GM19238 (cell line): ENCODE data around the gene LRRC17.
"Not testable (repeated sequence)": the region's sequence is repeated elsewhere in the genome, so short reads cannot be mapped to it uniquely, and the experiment has no call there.

Source experiments
- DNase-seq: peaks from one replicate; pipeline ENCODE4 v3.0.0; 2011; ENCODE audit warnings: low spot score; ENCODE audit not compliant: insufficient read length

LRRC17 gene

DNA sequence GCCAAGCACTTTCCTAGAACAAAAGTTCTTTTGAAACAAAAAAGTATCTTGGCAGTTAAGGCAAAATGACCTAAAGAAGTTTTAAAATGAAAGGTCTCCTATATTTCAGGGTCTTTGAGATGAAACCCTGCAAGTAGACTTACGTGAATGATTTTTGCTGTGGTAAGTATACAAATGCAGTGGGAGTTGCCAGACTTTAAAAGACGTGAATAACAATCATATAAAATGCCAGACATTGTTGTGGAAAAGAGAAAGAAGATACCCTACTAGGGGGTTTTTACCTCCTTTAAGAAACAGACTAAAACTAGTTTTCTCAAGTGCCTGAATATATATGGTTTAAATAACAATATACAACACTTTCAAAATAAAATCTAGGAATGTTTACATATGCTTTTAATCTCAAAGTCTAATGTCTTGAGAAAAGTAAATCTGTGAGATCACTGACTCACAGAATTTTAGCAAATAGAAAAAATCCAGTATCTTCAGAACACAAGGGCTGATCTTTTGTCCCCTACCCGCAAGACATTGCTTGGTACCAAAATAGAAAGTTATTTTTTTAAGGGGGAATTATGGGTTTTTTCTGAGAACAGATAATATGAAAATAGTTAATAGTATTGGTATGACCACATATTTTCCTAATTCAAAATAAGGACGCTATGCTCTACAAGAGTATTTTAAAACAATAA is 29.5 kb downstream of the LRRC17 start:
- DNase-seq: no peak

DNA sequence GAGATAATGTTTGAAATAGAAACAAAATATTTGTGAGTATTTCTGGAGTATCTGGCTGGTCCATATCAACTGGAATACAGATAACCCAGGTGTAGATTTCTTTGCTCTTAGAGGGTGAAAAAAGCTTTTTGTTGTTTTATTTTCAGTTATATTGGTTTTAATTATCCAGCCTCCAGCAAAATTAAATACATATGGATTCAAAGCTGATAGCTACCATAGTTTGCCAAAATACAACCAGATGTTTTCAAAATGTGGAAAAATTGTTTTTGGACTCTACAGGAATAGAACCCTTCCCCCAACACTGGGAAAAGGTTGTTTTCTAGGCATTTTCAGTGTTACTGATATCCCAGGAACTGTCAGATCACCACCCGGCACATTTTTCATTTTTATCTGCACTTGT is 30.1 kb downstream of the LRRC17 start:
- DNase-seq: no peak

DNA sequence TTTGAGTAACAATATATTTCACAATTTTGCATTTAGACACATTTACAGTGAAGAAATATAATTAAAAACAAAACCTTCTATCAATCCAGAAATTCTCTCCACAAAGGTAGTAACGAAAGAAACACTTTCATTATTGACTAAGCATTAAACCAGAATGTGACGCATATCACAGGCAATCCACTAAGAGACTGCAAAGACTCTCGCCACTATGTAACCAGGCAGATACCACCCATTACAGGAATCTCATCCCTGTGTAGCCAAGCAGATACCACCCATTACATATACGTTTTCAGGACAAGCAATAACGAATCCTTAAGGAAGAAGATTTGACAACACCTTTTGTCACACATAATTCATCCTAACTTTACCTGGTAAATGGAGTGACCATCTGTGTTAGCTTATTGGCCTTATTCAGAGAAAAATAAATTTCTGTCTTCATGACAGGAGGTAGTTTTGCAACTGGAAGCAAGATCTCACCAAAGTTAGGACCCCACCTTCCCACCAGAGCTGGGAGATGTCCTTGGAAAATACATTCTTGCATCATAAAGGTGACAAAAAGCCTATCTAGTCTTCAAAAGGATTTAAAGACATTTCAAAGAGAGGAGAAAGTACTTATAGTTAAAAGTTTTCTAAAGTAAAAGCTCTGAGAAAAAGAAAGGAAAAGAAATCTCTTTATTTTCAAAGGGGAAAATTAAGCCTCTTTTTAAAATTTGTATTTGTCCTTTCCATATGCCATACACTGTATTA is 30.8 kb downstream of the LRRC17 start:
- no peak for DNase-seq

DNA sequence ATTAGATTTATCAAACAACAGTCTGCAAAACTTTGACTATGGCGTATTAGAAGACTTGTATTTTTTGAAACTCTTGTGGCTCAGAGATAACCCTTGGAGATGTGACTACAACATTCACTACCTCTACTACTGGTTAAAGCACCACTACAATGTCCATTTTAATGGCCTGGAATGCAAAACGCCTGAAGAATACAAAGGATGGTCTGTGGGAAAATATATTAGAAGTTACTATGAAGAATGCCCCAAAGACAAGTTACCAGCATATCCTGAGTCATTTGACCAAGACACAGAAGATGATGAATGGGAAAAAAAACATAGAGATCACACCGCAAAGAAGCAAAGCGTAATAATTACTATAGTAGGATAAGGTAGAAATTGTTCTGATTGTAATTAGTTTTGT is 31.4 kb downstream of the LRRC17 start:
- no peak for DNase-seq

GRCh38 chr7:102951839-102952238 is 39.0 kb downstream of the LRRC17 start:
- no peak for DNase-seq

DNA sequence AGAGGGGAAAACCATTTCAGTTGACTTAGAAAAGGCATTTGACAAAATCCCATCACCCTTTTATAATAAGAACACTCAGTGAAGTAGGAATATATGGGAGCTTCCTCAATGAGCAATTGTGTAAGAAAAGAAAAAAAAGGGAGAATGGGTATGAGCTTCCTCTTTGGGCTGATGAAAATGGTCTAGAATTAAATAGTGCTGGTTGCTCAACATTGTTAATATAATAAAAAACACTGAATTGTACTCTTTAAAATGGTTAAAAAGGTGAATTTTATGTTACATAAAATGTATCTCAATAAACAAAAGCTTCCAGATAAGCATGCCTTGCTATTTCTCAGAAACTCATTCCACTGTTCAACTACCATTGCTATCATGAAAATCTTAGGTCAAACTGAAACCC is 40.6 kb downstream of the LRRC17 start:
- DNase-seq: no peak

- not testable (repeated sequence) for DNase-seq
Measured at GRCh38 chr7:102954359-102954758, 41.6 kb downstream of the LRRC17 start.

GRCh38 chr7:102958004-102958403 is 45.2 kb downstream of the LRRC17 start:
- DNase-seq: not testable (repeated sequence)

DNA sequence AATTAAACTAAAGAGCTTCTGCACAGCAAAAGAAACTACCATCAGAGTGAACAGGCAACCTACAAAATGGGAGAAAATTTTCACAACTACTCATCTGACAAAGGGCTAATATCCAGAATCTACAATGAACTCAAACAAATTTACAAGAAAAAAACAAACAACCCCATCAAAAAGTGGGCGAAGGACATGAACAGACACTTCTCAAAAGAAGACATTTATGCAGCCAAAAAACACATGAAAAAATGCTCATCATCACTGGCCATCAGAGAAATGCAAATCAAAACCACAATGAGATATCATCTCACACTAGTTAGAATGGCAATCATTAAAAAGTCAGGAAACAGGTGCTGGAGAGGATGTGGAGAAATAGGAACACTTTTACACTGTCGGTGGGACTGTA is 49.2 kb downstream of the LRRC17 start:
- DNase-seq: not testable (repeated sequence)

DNA sequence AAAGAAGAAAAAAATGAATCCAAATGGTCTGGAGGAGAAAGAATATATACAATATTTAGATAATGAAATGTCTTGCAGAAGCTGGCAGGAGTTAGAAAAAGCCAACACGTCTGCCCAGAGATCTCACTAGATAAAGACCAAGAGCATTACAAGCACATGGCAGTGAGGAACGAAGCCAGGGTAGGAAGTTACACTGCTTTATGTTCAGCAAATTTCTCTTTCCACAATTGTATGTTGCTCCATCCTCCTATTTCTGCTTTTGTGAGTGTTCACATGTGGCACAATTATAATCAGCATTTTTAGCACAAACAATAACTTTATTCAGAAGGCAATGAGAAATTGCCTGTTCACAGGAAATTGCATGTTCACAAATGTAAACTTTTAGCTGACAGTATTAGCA is 53.7 kb downstream of the LRRC17 start:
- no peak for DNase-seq

GRCh38 chr7:102967798-102968197 is 55.0 kb downstream of the LRRC17 start:
- DNase-seq: no peak

GRCh38 chr7:102973096-102973802 is 60.4 kb downstream of the LRRC17 start:
- DNase-seq: no peak

GRCh38 chr7:102974366-102975236 is 61.8 kb downstream of the LRRC17 start:
- no peak for DNase-seq

DNA sequence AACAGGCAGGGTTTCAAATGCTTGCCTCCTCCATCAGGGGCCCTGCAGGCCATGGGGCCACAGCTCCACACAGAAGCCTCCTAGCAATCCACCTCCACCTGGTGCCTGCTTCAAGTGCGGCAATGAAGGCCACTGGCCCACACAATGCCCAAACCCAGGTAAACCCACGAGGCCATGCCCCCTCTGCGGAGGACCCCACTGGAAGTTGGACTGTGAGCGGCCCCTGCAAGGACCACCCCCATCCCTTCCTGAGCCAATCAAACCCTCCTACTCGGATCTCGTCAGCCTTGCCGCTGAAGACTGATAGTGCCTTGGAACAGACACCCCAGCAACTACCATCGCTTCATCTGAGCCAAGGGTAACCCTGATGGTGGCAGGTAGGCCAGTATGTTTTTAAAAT is 63.1 kb downstream of the LRRC17 start:
- DNase-seq: no peak

- DNase-seq: no peak
Measured at GRCh38 chr7:102976493-102976892, 63.7 kb downstream of the LRRC17 start.

GRCh38 chr7:102977586-102977985 is 64.8 kb downstream of the LRRC17 start:
- not testable (repeated sequence) for DNase-seq

DNA sequence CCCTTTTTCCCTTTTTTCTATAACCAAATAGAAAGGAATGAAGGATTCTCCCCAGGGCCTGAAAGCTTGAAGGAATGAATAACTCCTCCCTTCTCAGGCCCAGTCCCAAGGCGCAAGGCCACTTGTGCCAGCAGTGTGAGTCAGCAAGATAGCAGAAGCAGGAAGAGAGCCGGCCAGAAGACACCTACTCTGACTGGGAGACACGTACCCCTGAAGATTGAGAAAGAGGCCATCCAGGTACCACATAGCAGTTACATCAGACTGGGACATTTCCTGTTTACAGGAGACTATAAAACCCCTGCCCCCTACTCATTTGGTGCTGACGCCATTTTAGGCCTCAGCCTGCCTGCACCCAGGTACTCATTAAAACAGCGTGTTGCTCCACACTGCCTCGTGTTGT is 65.5 kb downstream of the LRRC17 start:
- DNase-seq: no peak

- DNase-seq: no peak
Measured at GRCh38 chr7:102979670-102980069, 66.9 kb downstream of the LRRC17 start.

DNA sequence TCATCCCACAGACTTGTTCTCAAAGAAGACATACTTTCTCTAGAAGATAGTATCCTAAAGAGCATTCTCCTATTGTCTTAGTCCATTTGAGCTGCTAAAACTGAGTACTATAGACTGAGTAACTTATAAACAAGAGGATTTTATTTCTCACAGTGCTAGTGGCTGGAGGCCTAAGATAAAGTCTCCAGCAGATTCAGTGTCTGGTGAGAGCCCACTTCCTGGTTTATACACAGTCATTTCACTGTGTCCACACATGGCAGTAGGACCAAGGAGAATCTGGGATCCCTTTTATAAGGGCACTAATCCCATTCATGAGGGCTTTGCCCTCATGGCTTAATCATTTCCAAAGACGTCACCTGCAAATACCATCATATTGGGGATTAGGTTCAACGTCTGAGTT is 68.7 kb downstream of the LRRC17 start:
- no peak for DNase-seq

- DNase-seq: no peak
Measured at GRCh38 chr7:102982235-102982634, 69.4 kb downstream of the LRRC17 start.

- DNase-seq: no peak
Measured at GRCh38 chr7:102983602-102984001, 70.8 kb downstream of the LRRC17 start.
